ENCODE data around the gene NMNAT3. TPM values are rescaled to one million over a fixed set of nuclear protein-coding genes. Genes with fewer than 3 reads are reported as not detected.
A peak's percentile ranks its signal among the peaks of the same experiment; 100 is the strongest.

Gene NMNAT3
- total and polyA plus RNA-seq, 2 experiments from 2014 or later = not detected

GRCh38 chr3:139559541-139559940 lies 118.2 kb downstream of the NMNAT3 start:
- Histone ChIP-seq H3K9me3 (ENCODE audit: low read depth) (no peaks in the 10 kb centered on the region), H3K9me2 (ENCODE audit: insufficient read depth) (no peaks in the 10 kb centered on the region), H3K79me2 (ENCODE audit: insufficient read depth) (no peaks in the 10 kb centered on the region), H3F3A (ENCODE audit: insufficient read depth) (no peaks in the 10 kb centered on the region), H3K36me3 (ENCODE audit: low read depth) (no peaks in the 10 kb centered on the region), H3K27me3 (replicated peaks; ENCODE audit: insufficient read depth) (0 out of 2 replicates have a peak, but pooled peaks cover 5% of the 10 kb centered on the region), H3K4me2 (ENCODE audit: unreplicated experiment) (no peak overlapping the region), H3K4me1 (ENCODE audit: insufficient read depth) (peaks cover 4% of the 10 kb centered on the region; the same call in 1 of the 2 replicates), H3K9ac (no peak overlapping the region), H4K20me1 (ENCODE audit: insufficient read depth) (no peaks in the 10 kb centered on the region), H2AFZ (no peak overlapping the region), H3K27ac (no peak overlapping the region), H3K4me3 (no peak overlapping the region)
- in situ Hi-C loops (cut with MboI) = no loop called here
- TF ChIP-seq EZH2 (IDR thresholded peaks at IDR 0.05; ENCODE audit: insufficient read depth, poor library complexity, severe bottlenecking) (no peak), EZH2phosphoT487 (IDR thresholded peaks at IDR 0.05; ENCODE audit: insufficient read depth, low read depth) (no peak)
- 23 to 25% methylated on average over 5 of the region's 5 CpGs for WGBS, 2 experiments (ENCODE audit: low coverage in 1 of 2, low lambda C conversion rate in 2 of 2, missing lambda C conversion rate in 2 of 2)
- DNase-seq = peak; percentile 65

- DNase-seq = no peak
- H3K4me3 ChIP-seq = no peak overlapping the region
- no peak for TF ChIP-seq EZH2 (IDR thresholded peaks at IDR 0.05; ENCODE audit: insufficient read depth, poor library complexity, severe bottlenecking)
- no peak for TF ChIP-seq EZH2phosphoT487 (IDR thresholded peaks at IDR 0.05; ENCODE audit: insufficient read depth, low read depth)
- H3K27ac ChIP-seq = no peak overlapping the region
- no peak overlapping the region for H2AFZ ChIP-seq
- WGBS, 2 experiments (ENCODE audit: low coverage in 1 of 2, low lambda C conversion rate in 2 of 2, missing lambda C conversion rate in 2 of 2) = 64 to 87% methylated on average over 2 of the region's 2 CpGs
- H3K79me2 ChIP-seq (ENCODE audit: insufficient read depth) = no peaks in the 10 kb centered on the region
- no peaks in the 10 kb centered on the region for H3F3A ChIP-seq (ENCODE audit: insufficient read depth)
- no peak overlapping the region for H3K4me2 ChIP-seq (ENCODE audit: unreplicated experiment)
- H3K9me2 ChIP-seq (ENCODE audit: insufficient read depth) = no peaks in the 10 kb centered on the region
- in situ Hi-C loops (cut with MboI) = no loop called here
- H3K27me3 ChIP-seq (replicated peaks; ENCODE audit: insufficient read depth) = 0 out of 2 replicates have a peak, but pooled peaks cover 5% of the 10 kb centered on the region
- H3K9ac ChIP-seq = no peak overlapping the region
- no peaks in the 10 kb centered on the region for H4K20me1 ChIP-seq (ENCODE audit: insufficient read depth)
- H3K9me3 ChIP-seq (ENCODE audit: low read depth) = no peaks in the 10 kb centered on the region
- H3K36me3 ChIP-seq (ENCODE audit: low read depth) = no peaks in the 10 kb centered on the region
- H3K4me1 ChIP-seq (ENCODE audit: insufficient read depth) = peaks cover 4% of the 10 kb centered on the region; the same call in 1 of the 2 replicates
Observed at GRCh38 chr3:139558351-139559266, 119.2 kb downstream of the NMNAT3 start.

GRCh38 chr3:139557041-139557440 lies 120.7 kb downstream of the NMNAT3 start:
- H3K4me1 ChIP-seq (ENCODE audit: insufficient read depth) = peaks cover 4% of the 10 kb centered on the region; the same call in 1 of the 2 replicates
- H3K9me2 ChIP-seq (ENCODE audit: insufficient read depth) = no peaks in the 10 kb centered on the region
- H3K27ac ChIP-seq = no peak overlapping the region
- WGBS, 2 experiments (ENCODE audit: low coverage in 1 of 2, low lambda C conversion rate in 2 of 2, missing lambda C conversion rate in 2 of 2) = 65 to 77% methylated on average over 3 of the region's 3 CpGs
- no peaks in the 10 kb centered on the region for H3K9me3 ChIP-seq (ENCODE audit: low read depth)
- no peaks in the 10 kb centered on the region for H4K20me1 ChIP-seq (ENCODE audit: insufficient read depth)
- TF ChIP-seq EZH2phosphoT487 (IDR thresholded peaks at IDR 0.05; ENCODE audit: insufficient read depth, low read depth) = no peak
- no peak for TF ChIP-seq EZH2 (IDR thresholded peaks at IDR 0.05; ENCODE audit: insufficient read depth, poor library complexity, severe bottlenecking)
- H3K27me3 ChIP-seq (replicated peaks; ENCODE audit: insufficient read depth) = 0 out of 2 replicates have a peak, but pooled peaks cover 5% of the 10 kb centered on the region
- H2AFZ ChIP-seq = no peak overlapping the region
- DNase-seq = no peak
- H3K79me2 ChIP-seq (ENCODE audit: insufficient read depth) = no peaks in the 10 kb centered on the region
- no peak overlapping the region for H3K4me2 ChIP-seq (ENCODE audit: unreplicated experiment)
- in situ Hi-C loops (cut with MboI) = no loop called here
- no peaks in the 10 kb centered on the region for H3K36me3 ChIP-seq (ENCODE audit: low read depth)
- H3K4me3 ChIP-seq = no peak overlapping the region
- H3F3A ChIP-seq (ENCODE audit: insufficient read depth) = no peaks in the 10 kb centered on the region
- H3K9ac ChIP-seq = no peak overlapping the region

- Histone ChIP-seq H3K9ac (no peak overlapping the region), H3K36me3 (ENCODE audit: low read depth) (no peaks in the 10 kb centered on the region), H3K4me1 (ENCODE audit: insufficient read depth) (peaks cover 4% of the 10 kb centered on the region; the same call in 1 of the 2 replicates), H3K9me3 (ENCODE audit: low read depth) (no peaks in the 10 kb centered on the region), H3K9me2 (ENCODE audit: insufficient read depth) (no peaks in the 10 kb centered on the region), H2AFZ (no peak overlapping the region), H3K4me3 (no peak overlapping the region), H3K4me2 (ENCODE audit: unreplicated experiment) (no peak overlapping the region), H3K27me3 (replicated peaks; ENCODE audit: insufficient read depth) (0 out of 2 replicates have a peak, but pooled peaks cover 5% of the 10 kb centered on the region), H3F3A (ENCODE audit: insufficient read depth) (no peaks in the 10 kb centered on the region), H3K79me2 (ENCODE audit: insufficient read depth) (no peaks in the 10 kb centered on the region), H4K20me1 (ENCODE audit: insufficient read depth) (no peaks in the 10 kb centered on the region), H3K27ac (no peak overlapping the region)
- in situ Hi-C loops (cut with MboI) = no loop called here
- no peak for DNase-seq
- WGBS, 2 experiments (ENCODE audit: low coverage in 1 of 2, low lambda C conversion rate in 2 of 2, missing lambda C conversion rate in 2 of 2) = 80 to 82% methylated on average over 2 of the region's 2 CpGs
- TF ChIP-seq EZH2 (IDR thresholded peaks at IDR 0.05; ENCODE audit: insufficient read depth, poor library complexity, severe bottlenecking) = no peak
- TF ChIP-seq EZH2phosphoT487 (IDR thresholded peaks at IDR 0.05; ENCODE audit: insufficient read depth, low read depth) = no peak
Observed at GRCh38 chr3:139555249-139555648, 122.5 kb downstream of the NMNAT3 start.
